NCI-H1092 (cell line): ENCODE results near the gene TTLL3.
A peak's percentile ranks its signal among the peaks of the same experiment; 100 is the strongest.
"Not testable (repeated sequence)": the region's sequence is repeated elsewhere in the genome, so short reads cannot be mapped to it uniquely, and the experiment has no call there.

Experiments
- DNase-seq: peaks from one replicate; lab custom pipeline; 2025; lab: John Stamatoyannopoulos, UW

Gene TTLL3

GRCh38 chr3:9872067-9872466 is 62.0 kb downstream of the TTLL3 start:
- not testable (repeated sequence) for DNase-seq

GRCh38 chr3:9875448-9875847 is 65.4 kb downstream of the TTLL3 start:
- peak; percentile 40 for DNase-seq

- not testable (repeated sequence) for DNase-seq
Measured at GRCh38 chr3:9876255-9876654, 66.2 kb downstream of the TTLL3 start.

- no peak for DNase-seq
Measured at GRCh38 chr3:9876991-9877390, 66.9 kb downstream of the TTLL3 start.

- DNase-seq = no peak
Measured at GRCh38 chr3:9878700-9879099, 68.6 kb downstream of the TTLL3 start.

- DNase-seq = no peak
Measured at GRCh38 chr3:9879830-9880549, 69.9 kb downstream of the TTLL3 start, which contains the start of gene CIDEC. CIDEC (minus strand) TSS chr3:9880253; CDS start chr3:9878486, 1,767 bp downstream.

GRCh38 chr3:9881441-9881840 is 71.4 kb downstream of the TTLL3 start:
- DNase-seq = no peak

GRCh38 chr3:9883706-9884554 is 73.9 kb downstream of the TTLL3 start:
- no peak for DNase-seq

GRCh38 chr3:9884555-9885165 is 74.6 kb downstream of the TTLL3 start:
- DNase-seq = no peak
